ENCODE results near the gene AXDND1.
A peak's percentile ranks its signal among the peaks of the same experiment; 100 is the strongest.
"Not testable (repeated sequence)": the region's sequence is repeated elsewhere in the genome, so short reads cannot be mapped to it uniquely, and the experiment has no call there.

The AXDND1 gene

DNA sequence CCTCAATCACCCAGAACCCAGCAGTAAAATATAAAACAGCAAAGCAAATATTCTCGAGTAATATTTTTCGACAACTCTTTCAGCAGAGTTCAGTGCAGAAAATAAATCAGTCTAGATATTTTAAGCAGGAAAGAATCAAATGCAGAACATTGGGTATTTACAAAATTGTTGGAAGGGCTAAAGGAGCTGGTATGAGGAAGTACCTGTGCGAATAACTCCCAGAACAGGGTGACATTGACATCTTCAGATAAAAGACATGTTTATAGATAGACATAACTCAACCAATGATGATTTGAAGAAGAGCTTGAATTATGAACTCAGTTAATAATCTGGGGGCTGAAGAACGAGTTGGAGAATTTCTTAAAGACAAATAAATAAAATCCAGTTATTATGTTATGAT lies 6.4 kb downstream of the AXDND1 start:
- DNase-seq = no peak

- DNase-seq = no peak
Measured at GRCh38 chr1:179376223-179376622, 10.5 kb downstream of the AXDND1 start.

DNA sequence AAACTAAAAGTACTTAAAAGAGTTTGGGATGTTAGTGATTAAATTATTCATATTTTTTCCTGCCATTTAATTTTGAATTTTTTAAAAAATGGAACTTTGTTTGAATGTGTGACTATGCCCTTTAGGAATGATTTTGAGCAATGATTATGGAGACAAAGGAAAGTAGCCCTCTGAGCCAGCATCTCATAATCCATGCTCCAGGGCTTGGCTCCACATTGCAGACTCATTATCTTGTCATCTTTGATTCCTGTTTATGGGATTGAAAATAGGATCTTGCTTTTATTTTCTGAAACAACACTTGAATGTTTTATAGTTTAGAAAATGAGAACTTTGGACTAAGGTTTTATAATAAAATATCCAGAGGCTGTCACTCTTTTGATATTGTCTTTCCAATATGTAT lies 14.5 kb downstream of the AXDND1 start:
- no peak for DNase-seq

- no peak for DNase-seq
Measured at GRCh38 chr1:179384027-179384426, 18.3 kb downstream of the AXDND1 start.

DNA sequence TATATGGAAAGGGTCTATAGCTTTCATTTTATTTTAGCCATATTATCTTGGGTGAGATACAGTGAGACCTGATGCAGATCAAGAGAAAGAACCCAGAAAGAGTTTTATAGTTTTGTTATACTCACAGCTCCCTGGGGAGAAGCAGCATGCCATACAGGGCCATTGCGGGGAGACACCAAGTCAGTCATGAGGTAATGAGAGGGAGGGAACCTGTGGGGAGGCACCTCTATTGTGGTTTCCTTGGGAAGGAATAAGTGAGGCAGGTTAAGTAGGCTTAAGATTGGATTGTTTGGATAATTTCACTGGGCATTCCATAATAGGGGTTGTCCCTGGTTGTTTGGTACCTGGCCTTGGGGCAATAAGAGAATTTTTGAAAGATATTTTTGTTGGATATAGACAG lies 19.7 kb downstream of the AXDND1 start:
- DNase-seq = no peak

DNA sequence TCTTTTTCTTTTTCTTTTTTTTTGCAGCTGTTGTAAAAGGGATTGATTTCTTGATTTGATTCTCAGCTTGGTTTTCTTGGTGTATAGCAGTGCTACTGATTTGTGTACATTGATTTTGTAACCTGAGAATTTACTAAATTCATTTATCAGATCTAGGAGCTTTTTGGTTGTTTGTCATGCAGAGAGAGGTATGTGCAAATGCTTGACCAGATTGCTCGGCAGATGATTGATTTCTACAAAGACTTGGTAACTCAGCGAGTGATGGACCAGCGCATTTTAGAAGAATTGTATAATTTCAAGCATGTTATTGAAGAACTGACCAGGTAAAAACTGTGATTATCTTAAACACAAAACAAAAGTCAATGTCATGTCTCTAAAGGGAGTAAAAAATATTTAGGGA lies 27.9 kb downstream of the AXDND1 start:
- DNase-seq = no peak

DNA sequence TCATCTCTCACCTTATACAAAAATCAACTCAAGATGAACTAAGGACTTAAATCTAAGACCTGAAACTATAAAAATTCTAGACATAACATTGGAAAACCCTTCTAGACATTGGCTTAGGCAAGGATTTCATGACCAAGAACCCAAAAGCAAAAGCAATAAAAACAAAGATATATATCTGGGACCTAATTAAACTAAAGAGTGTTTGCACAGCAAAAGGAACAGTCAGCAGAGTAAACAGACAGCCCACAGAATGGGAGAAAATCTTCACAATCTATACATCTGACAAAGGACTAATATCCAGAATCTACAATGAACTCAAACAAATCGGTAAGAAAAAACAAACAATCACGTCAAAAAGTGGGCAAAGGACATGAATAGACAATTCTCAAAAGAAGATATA lies 33.6 kb downstream of the AXDND1 start:
- not testable (repeated sequence) for DNase-seq

DNA sequence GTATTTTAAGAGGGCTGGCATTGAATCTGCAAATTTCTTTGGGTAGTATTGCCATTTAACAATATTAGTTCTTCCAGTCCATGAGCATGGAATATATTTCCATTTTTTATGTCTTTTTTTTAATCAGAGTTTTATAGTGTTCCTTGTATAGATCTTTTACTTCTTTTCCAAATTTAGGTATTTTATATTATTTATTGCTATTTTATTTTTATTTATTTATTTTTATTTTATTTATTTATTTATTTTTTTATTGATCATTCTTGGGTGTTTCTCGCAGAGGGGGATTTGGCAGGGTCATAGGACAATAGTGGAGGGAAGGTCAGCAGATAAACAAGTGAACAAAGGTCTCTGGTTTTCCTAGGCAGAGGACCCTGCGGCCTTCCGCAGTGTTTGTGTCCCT lies 52.0 kb downstream of the AXDND1 start:
- not testable (repeated sequence) for DNase-seq

- DNase-seq = not testable (repeated sequence)
Measured at GRCh38 chr1:179418706-179419105, 52.9 kb downstream of the AXDND1 start.

DNA sequence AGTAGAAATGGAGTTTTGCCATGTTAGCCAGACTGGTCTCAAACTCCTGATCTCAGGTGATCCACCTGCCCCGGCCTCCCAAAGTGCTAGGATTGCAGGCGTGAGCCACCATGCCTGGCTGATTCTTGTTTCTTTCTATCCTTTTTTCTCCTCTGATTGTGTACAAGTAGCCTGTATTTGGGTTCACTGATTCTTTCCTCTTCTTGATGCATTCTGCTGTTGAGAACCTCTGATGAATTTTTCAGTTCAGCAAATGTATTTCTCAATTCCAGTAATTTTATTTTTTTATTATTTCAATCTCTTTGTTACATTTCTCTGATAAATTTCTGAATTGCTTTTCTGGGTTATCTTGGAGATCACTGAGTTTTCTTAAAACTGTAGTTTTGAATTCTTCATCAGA lies 58.8 kb downstream of the AXDND1 start:
- no peak for DNase-seq

- DNase-seq = no peak
Measured at GRCh38 chr1:179425186-179425585, 59.4 kb downstream of the AXDND1 start.

GRCh38 chr1:179437171-179437570 lies 71.4 kb downstream of the AXDND1 start:
- DNase-seq = no peak

GRCh38 chr1:179439646-179440045 lies 73.9 kb downstream of the AXDND1 start:
- DNase-seq = not testable (repeated sequence)

GRCh38 chr1:179440301-179440700 lies 74.5 kb downstream of the AXDND1 start:
- not testable (repeated sequence) for DNase-seq

GRCh38 chr1:179440971-179441370 lies 75.2 kb downstream of the AXDND1 start:
- no peak for DNase-seq

GRCh38 chr1:179441501-179441900 lies 75.7 kb downstream of the AXDND1 start:
- DNase-seq = no peak

DNA sequence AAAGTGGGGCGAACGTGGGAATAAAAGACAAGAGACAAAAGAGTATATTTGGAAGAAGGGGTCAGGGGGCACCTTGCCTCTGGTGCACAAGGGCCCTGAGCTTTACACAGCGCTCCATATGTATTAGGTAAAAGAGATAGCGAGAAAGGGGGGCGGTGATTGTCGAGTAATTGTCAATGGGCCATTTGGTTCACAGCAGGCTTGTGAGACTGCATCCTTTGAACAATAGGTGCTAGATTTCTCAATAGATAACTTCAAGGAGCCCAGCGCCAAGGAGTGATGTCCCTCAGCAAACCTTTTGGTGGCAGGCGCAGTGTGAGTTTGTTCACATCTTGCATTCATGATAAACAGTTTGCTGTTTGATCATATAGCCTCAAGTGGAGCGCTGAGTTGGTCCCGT lies 77.1 kb downstream of the AXDND1 start:
- not testable (repeated sequence) for DNase-seq

GRCh38 chr1:179445593-179445992 lies 79.8 kb downstream of the AXDND1 start:
- no peak for DNase-seq

DNA sequence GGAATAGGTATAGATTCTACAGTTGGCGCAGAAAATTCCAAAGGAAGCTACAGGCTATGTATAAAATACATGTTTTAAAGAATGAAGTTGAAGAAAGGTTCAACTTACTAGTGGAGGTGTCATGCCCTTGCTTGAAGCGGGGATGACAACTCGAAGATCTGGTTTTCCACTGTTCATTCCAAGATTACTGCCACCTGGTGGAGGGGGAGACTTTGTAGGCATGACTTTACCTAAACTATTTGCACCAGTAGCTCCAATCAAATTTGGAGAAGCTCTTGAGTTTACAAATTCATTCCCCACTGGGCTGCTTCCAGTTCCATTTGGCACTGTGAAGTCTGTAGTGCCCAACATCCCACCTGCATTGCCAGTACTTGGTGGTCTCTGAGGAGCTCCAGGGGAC lies 81.7 kb downstream of the AXDND1 start:
- DNase-seq = no peak

DNA sequence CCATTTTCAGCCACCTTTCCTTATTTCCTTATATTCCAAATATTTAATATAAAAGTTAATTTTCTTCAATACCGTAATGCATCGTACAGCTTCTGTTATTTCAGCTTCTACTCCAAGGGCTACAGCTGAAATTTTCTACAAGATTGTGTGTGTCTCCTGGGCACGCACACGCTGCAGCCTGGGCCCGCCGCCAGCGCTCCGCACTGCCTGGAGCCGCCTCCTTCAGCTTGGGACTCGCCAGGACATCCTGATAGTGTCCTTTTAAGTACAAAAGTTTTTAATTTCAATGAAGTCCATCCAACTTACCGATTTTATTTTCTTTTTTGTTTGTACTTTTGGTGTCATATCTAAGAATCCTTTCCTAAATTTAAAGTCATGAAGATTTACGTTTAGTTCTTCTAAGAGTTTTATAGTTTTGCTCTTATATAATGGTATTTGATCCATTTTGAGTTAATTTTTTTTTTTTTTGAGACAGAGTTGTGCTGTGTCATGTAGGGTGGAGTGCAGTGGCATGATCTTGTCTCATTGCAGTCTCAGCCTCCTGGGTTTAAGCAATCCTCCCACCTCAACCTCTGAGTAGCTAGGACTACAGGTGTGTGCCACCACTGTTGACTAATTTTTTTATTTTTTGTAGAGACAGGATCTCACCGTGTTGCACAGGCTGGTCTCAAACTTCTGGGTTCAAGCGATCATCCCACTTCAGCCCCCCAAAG lies 82.8 kb downstream of the AXDND1 start:
- DNase-seq = peak; percentile 22

DNA sequence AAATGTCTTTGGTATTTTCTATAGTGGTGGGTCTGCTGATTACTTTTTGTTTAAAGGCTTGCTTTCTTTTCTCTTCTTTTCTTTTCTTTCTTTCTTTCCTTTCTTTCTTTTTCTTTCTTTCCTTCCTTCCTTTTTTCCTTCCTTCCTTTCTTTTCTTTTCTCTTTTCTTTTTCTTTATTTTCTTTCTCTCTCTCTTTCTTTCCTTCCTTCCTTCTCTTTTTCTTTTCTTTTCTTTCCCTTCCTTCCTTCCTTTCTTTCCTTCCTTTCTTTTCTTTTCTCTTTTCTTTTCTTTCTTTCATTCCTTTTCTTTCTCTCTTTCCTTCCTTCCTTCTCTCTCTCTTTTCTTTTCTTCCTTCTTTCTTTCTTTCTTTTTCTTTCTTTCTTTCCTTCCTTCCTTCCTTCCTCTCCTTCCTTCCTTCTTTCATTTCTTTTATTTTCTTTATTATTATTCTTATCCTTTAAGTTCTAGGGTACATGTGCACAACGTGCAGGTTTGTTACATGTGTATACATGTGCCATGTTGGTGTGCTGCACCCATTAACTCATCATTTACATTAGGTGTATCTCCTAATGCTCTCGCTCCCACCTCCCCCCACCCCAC lies 93.9 kb downstream of the AXDND1 start:
- not testable (repeated sequence) for DNase-seq

- not testable (repeated sequence) for DNase-seq
Measured at GRCh38 chr1:179465661-179466060, 99.9 kb downstream of the AXDND1 start.

DNA sequence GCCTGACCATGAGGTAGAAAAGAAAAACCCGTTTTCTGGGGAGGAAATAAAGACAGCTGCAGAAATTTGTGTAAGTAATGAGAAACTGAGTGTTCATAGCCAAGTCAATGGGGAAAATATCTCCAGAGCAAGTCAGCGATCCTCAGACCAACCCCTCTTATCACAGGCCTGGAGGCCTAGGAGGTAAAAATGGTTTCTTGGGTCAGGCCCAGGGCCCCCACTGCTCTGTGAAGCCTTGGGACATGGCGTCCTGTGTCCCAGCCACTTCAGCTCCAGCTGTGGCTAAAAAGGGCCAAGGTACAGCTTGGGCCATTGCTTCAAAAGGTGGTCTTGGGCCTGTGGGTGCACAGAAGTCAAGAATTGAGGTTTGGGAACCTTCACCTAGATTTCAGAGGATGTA lies 108.9 kb downstream of the AXDND1 start:
- no peak for DNase-seq

DNA sequence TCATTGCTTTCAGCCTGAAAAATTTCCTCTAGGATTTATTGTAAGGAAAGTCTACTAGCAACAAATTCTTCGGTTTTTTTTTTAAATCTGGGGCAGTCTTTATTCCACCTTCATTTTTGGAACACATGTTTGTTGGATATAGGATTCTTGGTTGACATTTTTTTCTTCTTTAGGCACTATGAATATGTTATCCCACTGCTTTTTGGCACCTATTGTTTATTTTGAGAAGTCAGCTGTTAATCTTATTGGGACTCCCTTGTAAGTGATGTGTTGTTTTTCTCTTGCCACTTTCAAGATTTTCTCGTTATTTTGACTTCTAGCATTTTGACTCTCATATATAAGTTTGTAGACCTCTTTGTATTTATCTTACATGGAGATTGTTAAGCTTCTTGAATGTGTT lies 110.7 kb downstream of the AXDND1 start:
- no peak for DNase-seq

DNA sequence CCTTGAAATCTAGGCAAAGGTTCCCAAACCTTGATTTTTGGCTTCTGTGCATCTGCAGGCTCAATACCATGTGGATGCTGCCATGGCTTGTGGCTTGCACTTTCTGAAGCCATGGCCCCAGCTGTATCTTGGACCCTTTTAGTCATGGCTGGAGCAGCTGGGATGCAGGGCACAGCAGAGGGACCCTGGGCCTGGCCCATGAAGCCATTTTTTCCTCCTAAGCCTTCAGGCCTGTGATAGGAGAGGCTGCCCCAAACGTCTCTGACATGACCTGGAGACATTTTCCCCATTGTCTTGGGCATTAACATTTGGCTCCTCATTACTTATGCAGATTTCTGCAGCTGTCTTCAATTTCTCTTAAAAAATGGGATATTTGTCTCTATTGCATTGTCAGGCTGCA lies 112.6 kb downstream of the AXDND1 start:
- no peak for DNase-seq

All from right hindlimb (tissue), 1 donor.